Breast epithelium (tissue), 4 donors: Measurements from ENCODE around the gene TNFAIP8L3. TPM values are rescaled to one million over a fixed set of nuclear protein-coding genes. Genes with fewer than 3 reads are reported as not detected.
A peak's percentile ranks its signal among the peaks of the same experiment; 100 is the strongest.

Source experiments
- DNase-seq, 2 donors: peaks; one replicate each; pipeline ENCODE4 v3.0.0-alpha.2; 2019; ENCODE audit warnings: low spot score in 2 of 2
- H3K27ac ChIP-seq, 2 donors: fragments of 200-600 bp; sonication (generic) in 1 of 2; one replicate each; pipeline ENCODE4 v1.5.1; 2016 to 2019; ENCODE audit warnings: mild to moderate bottlenecking in 1 of 2
- H3K27me3 ChIP-seq, 2 donors: fragments of 200-600 bp; sonication (generic) in 1 of 2; one replicate each; pipeline versions ENCODE4 v1.5.1 to v1.6.0; 2017 to 2019; ENCODE audit warnings: control low read depth in 1 of 2, mild to moderate bottlenecking in 1 of 2
- H3K36me3 ChIP-seq: fragments of 200-600 bp; one replicate; pipeline ENCODE4 v1.5.1; 2019
- H3K4me1 ChIP-seq, 2 donors: fragments of 200-600 bp; sonication (generic); one replicate each; pipeline ENCODE4 v1.5.1; 2016 to 2019; ENCODE audit warnings: control low read depth in 1 of 2
- H3K4me3 ChIP-seq, 3 donors: fragments of 200-600 bp; sonication (generic); 1 replicate in 2 of 3; 2 replicates in 1 of 3; pipeline ENCODE4 v1.5.1; 2016 to 2019; ENCODE audit warnings: mild to moderate bottlenecking in 3 of 3, moderate library complexity in 2 of 3
- H3K9me3 ChIP-seq, 2 donors: fragments of 200-600 bp; sonication (generic) in 1 of 2; one replicate each; pipeline ENCODE4 v1.5.1; 2016 to 2019; ENCODE audit warnings: control low read depth in 1 of 2
- POLR2A ChIP-seq: fragments of 450-650 bp; IDR thresholded peaks from one replicate; pipeline ENCODE4 v1.6.1; 2016; ENCODE audit warnings: antibody characterized with exemption, mild to moderate bottlenecking, moderate library complexity
- POLR2AphosphoS5 ChIP-seq, 3 donors: sonication (generic); formaldehyde crosslinking; IDR thresholded peaks; one replicate each; pipeline ENCODE4 v1.6.1; 2017; ENCODE audit warnings: antibody characterized with exemption in 3 of 3
- intact Hi-C: fragments of 100-400 bp; cut with DNase I; formaldehyde crosslinking; loops from one replicate; pipeline ENCODE4 v1.15.1; 2023; ENCODE audit warnings: low total_unique reads
- total RNA-seq, 3 donors: library from RNA; depleted of rRNA; stranded (reverse); fragments of >200 nt; gene quantifications; one replicate each; pipeline ENCODE4 v1.1.0, GENCODE V29; 2016
- TF ChIP-seq, protein P1 (sequence below), 3 donors: fragments of 450-650 bp; IDR thresholded peaks; one replicate each; pipeline ENCODE4 v1.5.1; 2016 to 2017; ENCODE audit warnings: antibody characterized with exemption in 3 of 3, mild to moderate bottlenecking in 3 of 3, moderate library complexity in 3 of 3

TNFAIP8L3 gene
- total RNA-seq, 3 donors from 2014 or later: 2.5 to 4.3 (median 4.0) TPM

DNA sequence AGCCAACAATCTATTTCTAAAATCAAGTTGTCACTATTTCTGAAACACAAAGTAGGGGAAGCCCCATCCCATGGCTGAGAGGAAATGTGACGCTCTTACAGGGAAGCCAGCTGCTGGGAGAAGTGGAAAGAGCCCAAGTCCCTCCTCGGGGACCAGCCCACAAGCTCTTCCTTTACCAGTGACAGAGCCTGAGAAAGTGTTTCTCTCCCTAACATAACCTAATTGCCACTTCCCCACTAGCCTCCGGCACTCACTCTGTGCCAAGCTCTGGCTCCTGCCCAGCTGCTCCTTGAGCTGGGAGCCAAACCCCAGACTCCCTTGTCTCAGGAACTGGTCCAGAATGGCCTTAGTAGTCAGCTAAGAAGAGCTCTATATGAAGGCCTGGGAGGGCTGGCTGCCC is 42.9 kb downstream of the TNFAIP8L3 start:
- no peaks in the 10 kb centered on the region for H3K36me3 ChIP-seq
- intact Hi-C loops: no loop called here
- DNase-seq: peak; percentile 67 to 77
- TF ChIP-seq POLR2A: no peak
- TF ChIP-seq POLR2AphosphoS5 (IDR thresholded peaks at IDR 0.05): no peak
- TF ChIP-seq, protein P1, sequence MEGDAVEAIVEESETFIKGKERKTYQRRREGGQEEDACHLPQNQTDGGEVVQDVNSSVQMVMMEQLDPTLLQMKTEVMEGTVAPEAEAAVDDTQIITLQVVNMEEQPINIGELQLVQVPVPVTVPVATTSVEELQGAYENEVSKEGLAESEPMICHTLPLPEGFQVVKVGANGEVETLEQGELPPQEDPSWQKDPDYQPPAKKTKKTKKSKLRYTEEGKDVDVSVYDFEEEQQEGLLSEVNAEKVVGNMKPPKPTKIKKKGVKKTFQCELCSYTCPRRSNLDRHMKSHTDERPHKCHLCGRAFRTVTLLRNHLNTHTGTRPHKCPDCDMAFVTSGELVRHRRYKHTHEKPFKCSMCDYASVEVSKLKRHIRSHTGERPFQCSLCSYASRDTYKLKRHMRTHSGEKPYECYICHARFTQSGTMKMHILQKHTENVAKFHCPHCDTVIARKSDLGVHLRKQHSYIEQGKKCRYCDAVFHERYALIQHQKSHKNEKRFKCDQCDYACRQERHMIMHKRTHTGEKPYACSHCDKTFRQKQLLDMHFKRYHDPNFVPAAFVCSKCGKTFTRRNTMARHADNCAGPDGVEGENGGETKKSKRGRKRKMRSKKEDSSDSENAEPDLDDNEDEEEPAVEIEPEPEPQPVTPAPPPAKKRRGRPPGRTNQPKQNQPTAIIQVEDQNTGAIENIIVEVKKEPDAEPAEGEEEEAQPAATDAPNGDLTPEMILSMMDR (IDR thresholded peaks at IDR 0.05): no peak
- H3K9me3 ChIP-seq: no peaks in the 10 kb centered on the region
- no peaks in the 10 kb centered on the region for H3K4me1 ChIP-seq
- no peak overlapping the region for H3K4me3 ChIP-seq
- H3K27ac ChIP-seq: peak overlapping the region in 1 of 2 donors; percentile 10
- H3K27me3 ChIP-seq: no peaks in the 10 kb centered on the region

DNA sequence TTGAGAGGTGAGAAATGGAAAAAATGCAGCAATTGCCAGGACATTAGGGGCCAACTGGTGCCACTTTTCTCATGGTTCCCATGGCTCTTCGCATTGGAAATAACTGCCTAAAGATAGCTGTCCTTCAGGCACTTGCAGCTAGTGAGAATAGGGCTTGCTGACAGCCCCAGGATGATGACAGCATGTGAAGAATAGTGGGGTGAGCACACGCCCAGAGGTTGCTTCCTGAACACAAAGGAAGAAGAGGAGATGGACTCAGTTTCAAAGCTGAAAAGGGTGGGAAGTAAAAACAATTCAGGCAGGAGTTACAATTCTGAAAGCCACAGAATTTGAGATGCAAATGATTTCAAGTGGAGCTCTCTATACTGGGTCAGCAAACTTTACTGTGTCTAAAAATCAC is 45.6 kb downstream of the TNFAIP8L3 start:
- no peak overlapping the region for H3K4me3 ChIP-seq
- TF ChIP-seq POLR2AphosphoS5 (IDR thresholded peaks at IDR 0.05) (no peak), POLR2A (no peak)
- TF ChIP-seq, protein P1 (IDR thresholded peaks at IDR 0.05): no peak
- no peak overlapping the region for H3K27ac ChIP-seq
- no peaks in the 10 kb centered on the region for H3K36me3 ChIP-seq
- no peak for DNase-seq
- no peaks in the 10 kb centered on the region for H3K9me3 ChIP-seq
- no peaks in the 10 kb centered on the region for H3K27me3 ChIP-seq
- intact Hi-C loops: no loop called here
- no peaks in the 10 kb centered on the region for H3K4me1 ChIP-seq

DNA sequence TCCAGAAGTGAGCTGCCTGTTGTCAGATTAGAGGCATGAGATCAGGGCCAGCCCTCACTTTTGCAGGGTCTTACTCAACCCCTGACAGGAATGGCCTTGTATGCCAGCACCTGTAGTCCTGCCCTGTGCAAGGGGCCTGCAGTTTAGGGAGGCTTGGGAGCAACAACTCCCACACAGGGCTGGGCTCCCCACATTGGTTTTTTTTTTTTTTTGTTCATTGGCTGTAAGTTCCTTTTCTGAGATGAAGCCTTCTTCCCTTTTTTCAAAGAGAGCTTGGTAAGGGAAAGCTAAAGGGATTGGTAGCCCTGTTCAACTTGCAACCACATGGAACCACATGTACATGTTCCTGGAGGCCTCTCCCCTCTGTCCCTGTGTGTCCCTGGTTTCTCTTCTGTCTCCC is 46.4 kb downstream of the TNFAIP8L3 start:
- Histone ChIP-seq H3K4me1 (no peaks in the 10 kb centered on the region), H3K4me3 (no peak overlapping the region), H3K27me3 (no peaks in the 10 kb centered on the region), H3K27ac (no peak overlapping the region), H3K9me3 (no peaks in the 10 kb centered on the region), H3K36me3 (no peaks in the 10 kb centered on the region)
- DNase-seq: no peak
- intact Hi-C loops: no loop called here
- TF ChIP-seq POLR2A: no peak
- TF ChIP-seq POLR2AphosphoS5 (IDR thresholded peaks at IDR 0.05): no peak
- TF ChIP-seq, protein P1 (IDR thresholded peaks at IDR 0.05): no peak

DNA sequence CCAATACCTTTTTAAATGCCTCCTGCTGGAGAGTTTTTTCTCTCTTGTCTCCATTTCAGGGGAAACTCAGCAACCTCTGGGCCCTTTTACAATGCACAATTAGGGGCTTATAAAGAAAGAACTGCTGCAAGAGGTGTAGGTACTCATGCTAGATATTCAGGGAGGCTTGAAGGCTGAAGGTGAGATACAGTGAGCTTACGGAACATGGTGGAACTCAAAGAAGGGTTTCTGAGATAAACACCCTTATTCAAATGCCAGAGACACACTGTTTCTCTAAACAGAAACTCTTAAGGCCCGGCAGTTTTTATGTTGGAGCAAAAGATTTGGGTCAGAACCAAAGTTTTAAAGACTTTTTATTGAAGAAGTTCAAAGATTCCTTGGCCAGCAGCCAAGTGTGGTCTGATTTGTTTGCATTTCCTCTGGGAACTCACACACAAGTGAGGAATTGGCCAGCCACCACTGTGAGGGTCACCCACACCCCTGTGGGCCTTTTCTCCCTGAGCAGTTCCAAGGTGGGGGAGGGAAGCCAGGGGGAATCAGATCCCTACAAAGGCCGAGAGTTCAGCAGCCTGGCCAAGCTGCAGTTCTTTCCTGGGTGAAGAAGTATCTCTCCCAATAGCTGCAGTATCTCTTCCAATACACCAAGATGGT is 47.8 kb downstream of the TNFAIP8L3 start:
- TF ChIP-seq POLR2AphosphoS5 (IDR thresholded peaks at IDR 0.05) (no peak), POLR2A (no peak)
- TF ChIP-seq, protein P1 (IDR thresholded peaks at IDR 0.05): no peak
- intact Hi-C loops: no loop called here
- Histone ChIP-seq H3K4me3 (no peak overlapping the region), H3K9me3 (no peaks in the 10 kb centered on the region), H3K36me3 (no peaks in the 10 kb centered on the region), H3K27me3 (no peaks in the 10 kb centered on the region), H3K4me1 (no peaks in the 10 kb centered on the region), H3K27ac (no peak overlapping the region)
- DNase-seq: no peak

DNA sequence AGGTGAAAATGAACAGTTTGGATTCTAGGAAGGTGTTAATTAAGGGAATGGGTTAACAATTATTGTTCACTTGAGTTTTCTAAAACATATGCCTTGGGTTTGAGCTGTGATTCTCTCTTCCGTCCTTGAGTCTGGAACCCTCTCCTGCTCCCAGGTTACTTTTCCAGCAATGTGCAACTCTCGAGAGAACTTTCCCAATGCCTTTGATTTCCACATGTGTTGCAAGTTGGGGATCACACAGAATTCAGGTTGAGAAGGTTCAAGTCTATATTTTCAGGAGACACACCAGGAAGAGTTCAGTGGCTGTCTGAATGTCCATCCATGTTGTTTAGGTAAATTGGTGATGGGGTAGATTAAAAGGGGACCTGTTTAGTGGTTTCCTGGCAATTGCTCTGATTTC is 48.7 kb downstream of the TNFAIP8L3 start:
- H3K9me3 ChIP-seq: no peaks in the 10 kb centered on the region
- DNase-seq: no peak
- no peak overlapping the region for H3K4me3 ChIP-seq
- H3K27ac ChIP-seq: no peak overlapping the region
- intact Hi-C loops: no loop called here
- no peaks in the 10 kb centered on the region for H3K4me1 ChIP-seq
- TF ChIP-seq POLR2A (no peak), POLR2AphosphoS5 (IDR thresholded peaks at IDR 0.05) (no peak)
- TF ChIP-seq, protein P1 (IDR thresholded peaks at IDR 0.05): no peak
- H3K36me3 ChIP-seq: no peaks in the 10 kb centered on the region
- H3K27me3 ChIP-seq: no peaks in the 10 kb centered on the region
